SU-DHL-6 (cell line): ENCODE data around the gene LNX1.

Experiments
- H2AFZ ChIP-seq: fragments of 200-600 bp; sonication (generic); 2 replicates; pipeline ENCODE4 v1.6.1; 2014; ENCODE audit warnings: low read depth, mild to moderate bottlenecking, moderate library complexity, mixed read lengths, antibody characterized with exemption, low read length; ENCODE audit not compliant: severe bottlenecking
- H3F3A ChIP-seq: fragments of 200-600 bp; shearing (Covaris generic); 2 replicates; pipeline ENCODE4 v1.6.0; 2016; ENCODE audit warnings: antibody characterized with exemption, mild to moderate bottlenecking; ENCODE audit not compliant: insufficient read depth
- H3K27ac ChIP-seq: fragments of 200-600 bp; sonication (generic); 2 replicates; pipeline ENCODE4 v1.5.1; 2016; ENCODE audit warnings: low read depth, mild to moderate bottlenecking, low read length, moderate library complexity, mixed read lengths
- H3K27me3 ChIP-seq: fragments of 200-600 bp; sonication (generic), shearing (Covaris generic); 2 replicates; pipeline ENCODE4 v1.6.0; 2014; ENCODE audit warnings: mild to moderate bottlenecking, low read length
- H3K36me3 ChIP-seq: fragments of 200-600 bp; sonication (generic); 2 replicates; pipeline ENCODE4 v1.6.1; 2014; ENCODE audit warnings: mild to moderate bottlenecking, low read length, mixed read lengths
- H3K4me2 ChIP-seq: fragments of 300-600, 200-600 bp; shearing (Covaris generic), sonication (generic); 2 replicates; pipeline ENCODE4 v1.6.0; 2014; ENCODE audit warnings: low read length, low read depth, mild to moderate bottlenecking; ENCODE audit not compliant: poor library complexity, severe bottlenecking
- H3K4me3 ChIP-seq: fragments of 200-600 bp; sonication (generic); 2 replicates; pipeline ENCODE4 v1.5.1; 2014; ENCODE audit warnings: antibody characterized with exemption, low read length, mild to moderate bottlenecking, mixed read lengths; ENCODE audit not compliant: insufficient read depth, poor library complexity, severe bottlenecking
- H3K79me2 ChIP-seq: fragments of 200-600 bp; sonication (generic); 2 replicates; pipeline ENCODE4 v1.6.1; 2014; ENCODE audit warnings: mild to moderate bottlenecking, low read length, moderate library complexity; ENCODE audit not compliant: insufficient read depth
- H3K9ac ChIP-seq: fragments of 200-600 bp; sonication (generic); 2 replicates; pipeline ENCODE4 v1.7.0; 2014; ENCODE audit warnings: mild to moderate bottlenecking, low read length
- H3K9me2 ChIP-seq: fragments of 200-600 bp; sonication (generic); replicated peaks from 2 replicates; pipeline ENCODE4 v1.6.1; 2014; ENCODE audit warnings: low read length; ENCODE audit not compliant: insufficient read depth
- H3K9me3 ChIP-seq: fragments of 200-600 bp; sonication (generic); 2 replicates; pipeline ENCODE4 v1.6.1; 2014; ENCODE audit warnings: low read length, mixed read lengths; ENCODE audit not compliant: insufficient read depth
- H4K20me1 ChIP-seq: fragments of 200-600 bp; sonication (generic); 2 replicates; pipeline ENCODE4 v1.6.1; 2014; ENCODE audit warnings: low read depth, mild to moderate bottlenecking, antibody characterized with exemption, low read length, moderate library complexity, mixed read lengths
- EZH2phosphoT487 ChIP-seq: fragments of 200-600 bp; sonication (generic), shearing (Covaris generic); conservative IDR thresholded peaks from 2 replicates; pipeline ENCODE4 v1.6.1; 2018; ENCODE audit warnings: mild to moderate bottlenecking, antibody characterized with exemption, low read length, moderate library complexity, mixed read lengths
- TF ChIP-seq, protein P1 (sequence below): fragments of 200-600 bp; sonication (generic); IDR thresholded peaks from one replicate; pipeline ENCODE4 v1.5.1; 2017; ENCODE audit warnings: antibody characterized with exemption, mild to moderate bottlenecking, low read length, moderate library complexity; ENCODE audit not compliant: insufficient read depth, poor library complexity, severe bottlenecking

The LNX1 gene

GRCh38 chr4:53637348-53637747, 46.1 kb upstream of the LNX1 start:
- no peaks in the 10 kb centered on the region for H3K27me3 ChIP-seq
- no peaks in the 10 kb centered on the region for H3K36me3 ChIP-seq
- no peaks in the 10 kb centered on the region for H4K20me1 ChIP-seq
- H3K9ac ChIP-seq, result no peak overlapping the region
- H3K9me3 ChIP-seq, result no peaks in the 10 kb centered on the region
- no peak overlapping the region for H3K4me2 ChIP-seq
- TF ChIP-seq, protein P1, sequence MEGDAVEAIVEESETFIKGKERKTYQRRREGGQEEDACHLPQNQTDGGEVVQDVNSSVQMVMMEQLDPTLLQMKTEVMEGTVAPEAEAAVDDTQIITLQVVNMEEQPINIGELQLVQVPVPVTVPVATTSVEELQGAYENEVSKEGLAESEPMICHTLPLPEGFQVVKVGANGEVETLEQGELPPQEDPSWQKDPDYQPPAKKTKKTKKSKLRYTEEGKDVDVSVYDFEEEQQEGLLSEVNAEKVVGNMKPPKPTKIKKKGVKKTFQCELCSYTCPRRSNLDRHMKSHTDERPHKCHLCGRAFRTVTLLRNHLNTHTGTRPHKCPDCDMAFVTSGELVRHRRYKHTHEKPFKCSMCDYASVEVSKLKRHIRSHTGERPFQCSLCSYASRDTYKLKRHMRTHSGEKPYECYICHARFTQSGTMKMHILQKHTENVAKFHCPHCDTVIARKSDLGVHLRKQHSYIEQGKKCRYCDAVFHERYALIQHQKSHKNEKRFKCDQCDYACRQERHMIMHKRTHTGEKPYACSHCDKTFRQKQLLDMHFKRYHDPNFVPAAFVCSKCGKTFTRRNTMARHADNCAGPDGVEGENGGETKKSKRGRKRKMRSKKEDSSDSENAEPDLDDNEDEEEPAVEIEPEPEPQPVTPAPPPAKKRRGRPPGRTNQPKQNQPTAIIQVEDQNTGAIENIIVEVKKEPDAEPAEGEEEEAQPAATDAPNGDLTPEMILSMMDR, result no peak
- TF ChIP-seq EZH2phosphoT487, result no peak
- H3K79me2 ChIP-seq, result no peaks in the 10 kb centered on the region
- H2AFZ ChIP-seq, result no peak overlapping the region
- H3K9me2 ChIP-seq, result no peaks in the 10 kb centered on the region
- no peak overlapping the region for H3K27ac ChIP-seq
- H3F3A ChIP-seq, result no peaks in the 10 kb centered on the region
- H3K4me3 ChIP-seq, result no peak overlapping the region

GRCh38 chr4:53635697-53636483, 44.6 kb upstream of the LNX1 start:
- Histone ChIP-seq H3K9me3 (no peaks in the 10 kb centered on the region), H3K9me2 (no peaks in the 10 kb centered on the region), H3K27ac (no peak overlapping the region), H3K79me2 (no peaks in the 10 kb centered on the region), H3K9ac (no peak overlapping the region), H2AFZ (no peak overlapping the region), H3F3A (no peaks in the 10 kb centered on the region), H3K4me3 (no peak overlapping the region), H3K27me3 (no peaks in the 10 kb centered on the region), H4K20me1 (no peaks in the 10 kb centered on the region), H3K36me3 (no peaks in the 10 kb centered on the region), H3K4me2 (no peak overlapping the region)
- TF ChIP-seq, protein P1, result no peak
- TF ChIP-seq EZH2phosphoT487, result no peak

- no peak overlapping the region for H3K27ac ChIP-seq
- no peaks in the 10 kb centered on the region for H3K27me3 ChIP-seq
- H3K79me2 ChIP-seq, result no peaks in the 10 kb centered on the region
- no peak overlapping the region for H3K4me2 ChIP-seq
- no peak overlapping the region for H2AFZ ChIP-seq
- H3K36me3 ChIP-seq, result no peaks in the 10 kb centered on the region
- H4K20me1 ChIP-seq, result no peaks in the 10 kb centered on the region
- TF ChIP-seq EZH2phosphoT487, result no peak
- TF ChIP-seq, protein P1, result no peak
- H3K9me2 ChIP-seq, result no peaks in the 10 kb centered on the region
- H3K4me3 ChIP-seq, result no peak overlapping the region
- H3K9me3 ChIP-seq, result no peaks in the 10 kb centered on the region
- H3F3A ChIP-seq, result no peaks in the 10 kb centered on the region
- H3K9ac ChIP-seq, result no peak overlapping the region
Observed at GRCh38 chr4:53633608-53634007, 42.3 kb upstream of the LNX1 start.
